GM12878 (cell line): ENCODE measurements around the gene VAX1. TPM values are rescaled to one million over a fixed set of nuclear protein-coding genes. Genes with fewer than 3 reads are reported as not detected.

Experiments
- ATAC-seq: fragments of 200-7000 bp; cut with Tn5 transposase; 3 replicates; pipeline ENCODE4 v1.9.1; 2020; ENCODE audit warnings: mild to moderate bottlenecking, moderate library complexity
- BruUV-seq: library from RNA; stranded (reverse); fragments of 400-500 nt; replicated peaks from 2 replicates; lab custom pipeline; 2021; lab: Mats Ljungman, UMichigan
- CTCF ChIA-PET: fragments of 300-600 bp; sonication (Branson Sonifier 250); formaldehyde crosslinking; extraction: SDS; loops from one replicate; lab custom pipeline; 2021; ENCODE audit warnings: inconsistent platforms; lab: Yijun Ruan, JAX
- POLR2A ChIA-PET: fragments of 350-600 bp; formaldehyde crosslinking; extraction: SDS; loops from one replicate; lab custom pipeline; 2021; ENCODE audit warnings: inconsistent platforms; lab: Charles Lee
- RAD21 ChIA-PET: fragments of 300-600 bp; sonication (Branson Sonifier 250); formaldehyde crosslinking; loops from one replicate; lab custom pipeline; 2023; ENCODE audit warnings: antibody characterized with exemption; ENCODE audit not compliant: unreplicated experiment; lab: Charles Lee
- SMC1A ChIA-PET: fragments of 300-600 bp; sonication (Branson Sonifier 250); formaldehyde crosslinking; loops from one replicate; lab custom pipeline; 2023; ENCODE audit not compliant: unreplicated experiment, uncharacterized antibody; lab: Charles Lee
- DNase-seq: peaks from one replicate; pipeline ENCODE4 v3.0.0-alpha.2; 2011; ENCODE audit warnings: low read depth, low spot score
- FAIRE-seq: peaks from 3 replicates; lab custom pipeline; 2011; peaks lifted over from hg19 to GRCh38; lab: Jason Lieb, UNC
- H2AFZ ChIP-seq: 2 replicates; pipeline ENCODE4 v1.6.0; 2011; ENCODE audit warnings: low read depth, low read length, control low read depth; ENCODE audit not compliant: control insufficient read depth
- H3K27ac ChIP-seq: 2 replicates; pipeline ENCODE4 v1.5.1; 2011; ENCODE audit warnings: control low read depth; ENCODE audit not compliant: control insufficient read depth, insufficient read depth
- H3K27me3 ChIP-seq, 2 experiments: replicated peaks in 1 of 2; 2 replicates each; pipeline versions ENCODE4 v1.6.0 to v1.6.1; 2011; ENCODE audit warnings: low read length in 1 of 2; ENCODE audit not compliant: control insufficient read depth in 2 of 2, insufficient read depth in 2 of 2
- H3K36me3 ChIP-seq, 2 experiments: 2 replicates each; pipeline ENCODE4 v1.5.1; 2011; ENCODE audit warnings: low read length in 1 of 2; ENCODE audit not compliant: control insufficient read depth in 2 of 2, insufficient read depth in 2 of 2
- H3K4me1 ChIP-seq: 2 replicates; pipeline ENCODE4 v1.6.1; 2011; ENCODE audit warnings: mild to moderate bottlenecking, low read length, moderate library complexity, mixed read lengths; ENCODE audit not compliant: control insufficient read depth, insufficient read depth
- H3K4me2 ChIP-seq: 2 replicates; pipeline ENCODE4 v1.6.0; 2011; ENCODE audit warnings: control low read depth; ENCODE audit not compliant: control insufficient read depth, insufficient read depth
- H3K4me3 ChIP-seq: fragments of 200-600 bp; sonication (generic); 2 replicates; pipeline ENCODE4 v1.5.1; 2016
- H3K79me2 ChIP-seq: 2 replicates; pipeline ENCODE4 v1.6.0; 2011; ENCODE audit warnings: low read length; ENCODE audit not compliant: control insufficient read depth, insufficient read depth
- H3K9ac ChIP-seq: 2 replicates; pipeline ENCODE4 v1.8.0; 2011; ENCODE audit warnings: low read length, control low read depth, mixed read lengths; ENCODE audit not compliant: control insufficient read depth, insufficient read depth
- H3K9me3 ChIP-seq: replicated peaks from 3 replicates; pipeline ENCODE4 v1.5.1; 2011; ENCODE audit warnings: mild to moderate bottlenecking, low read length; ENCODE audit not compliant: control insufficient read depth, insufficient read depth
- H4K20me1 ChIP-seq: 2 replicates; pipeline ENCODE4 v1.6.0; 2011; ENCODE audit not compliant: control insufficient read depth, insufficient read depth
- ATF7 ChIP-seq: fragments of 450-650 bp; IDR thresholded peaks from 2 replicates; pipeline ENCODE4 v1.6.1; 2016; ENCODE audit warnings: low read depth, mild to moderate bottlenecking
- BCL11A ChIP-seq: IDR thresholded peaks from 2 replicates; pipeline ENCODE4 v1.6.1; 2011; ENCODE audit warnings: low read depth, low read length
- DPF2 ChIP-seq: fragments of 450-650 bp; IDR thresholded peaks from 2 replicates; pipeline ENCODE4 v1.6.1; 2017; ENCODE audit warnings: mild to moderate bottlenecking
- EED ChIP-seq: sonication (generic); IDR thresholded peaks from 2 replicates; pipeline ENCODE4 v1.6.1; 2016; ENCODE audit warnings: antibody characterized with exemption, low read depth
- EP300 ChIP-seq, 2 experiments: fragments of 150-350 bp in 1 of 2; IDR thresholded peaks; 2 replicates each; pipeline ENCODE4 v1.6.1; 2011 to 2012; ENCODE audit warnings: low read depth in 2 of 2, low read length in 2 of 2, borderline replicate concordance in 1 of 2, improper control_type of control experiment in 1 of 2, inconsistent platforms in 1 of 2; ENCODE audit not compliant: control insufficient read depth in 1 of 2
- GABPA ChIP-seq: IDR thresholded peaks from 2 replicates; pipeline ENCODE4 v1.6.1; 2014; ENCODE audit warnings: antibody characterized with exemption, low read depth, mild to moderate bottlenecking, inconsistent platforms
- IKZF1 ChIP-seq: fragments of 450-650 bp; conservative IDR thresholded peaks from 2 replicates; pipeline ENCODE4 v1.6.1; 2017; ENCODE audit warnings: antibody characterized with exemption, mild to moderate bottlenecking
- KAT2A ChIP-seq: conservative IDR thresholded peaks from 2 replicates; pipeline ENCODE4 v1.6.1; 2011; ENCODE audit warnings: low read depth, low read length; ENCODE audit not compliant: control insufficient read depth
- KLF5 ChIP-seq: fragments of 450-650 bp; IDR thresholded peaks from 2 replicates; pipeline ENCODE4 v1.6.1; 2014; ENCODE audit warnings: mild to moderate bottlenecking; ENCODE audit not compliant: partially characterized antibody
- TARDBP ChIP-seq: IDR thresholded peaks from 2 replicates; pipeline ENCODE4 v1.6.1; 2016; ENCODE audit warnings: borderline replicate concordance
- TCF7 ChIP-seq: IDR thresholded peaks from 2 replicates; pipeline ENCODE4 v1.6.1; 2014; ENCODE audit warnings: antibody characterized with exemption, borderline replicate concordance
- ZNF207 ChIP-seq: fragments of 450-650 bp; IDR thresholded peaks from 2 replicates; pipeline ENCODE4 v1.6.1; 2014; ENCODE audit warnings: antibody characterized with exemption, mild to moderate bottlenecking, borderline replicate concordance
- WGBS: methylation state at CpG from one replicate; pipeline ENCODE4 v1.1.6; 2016; ENCODE audit warnings: low lambda C conversion rate; ENCODE audit not compliant: insufficient replicate concordance, insufficient coverage; ENCODE audit errors: missing lambda C conversion rate; 5-methylcytosine and 5-hydroxymethylcytosine counted together
- in situ Hi-C: fragments of 300-500 bp; cut with MboI; formaldehyde crosslinking; loops from 9 replicates; pipeline ENCODE4 v1.14.3; 2018; ENCODE audit warnings: mixed read lengths
- intact Hi-C: fragments of 100-400 bp; cut with micrococcal nuclease; formaldehyde crosslinking; loops from one replicate; pipeline ENCODE4 v1.14.2; 2022; ENCODE audit not compliant: unreplicated experiment
- polyA plus RNA-seq, 11 experiments: library from polyadenylated mRNA; depleted of rRNA in 4 of 11; unstranded in 6 of 11; stranded (reverse) in 5 of 11; fragments of >200 nt; fragmentation: Nextera tagmentation in 4 of 11; fragmentation: Illumina TruSeq in 1 of 11; extraction: Ambion mirVana in 4 of 11; extraction: Trizol in 1 of 11; gene quantifications; 1 replicate in 1 of 11; 2 replicates in 10 of 11; pipeline versions ENCODE4 v1.2.1 to v1.2.3, GENCODE V29; 2011 to 2016; ENCODE audit warnings: inconsistent platforms in 2 of 11, missing spikeins in 2 of 11, low read depth in 1 of 11
- total RNA-seq, 4 experiments: library from RNA; depleted of rRNA in 3 of 4; stranded (reverse); fragments of >200 nt in 3 of 4; fragmentation: Illumina TruSeq in 1 of 4; extraction: Trizol in 1 of 4; gene quantifications; 2 replicates each; pipeline versions ENCODE4 v1.2.1 to v1.2.3, GENCODE V29; 2013 to 2021
- TF ChIP-seq, protein P1 (sequence below): IDR thresholded peaks from 2 replicates; pipeline ENCODE4 v1.6.1; 2011; ENCODE audit warnings: low read depth, low read length, improper control_type of control experiment, borderline replicate concordance

The VAX1 gene
- total and polyA plus RNA-seq, 10 of the 15 experiments (the other 5 are each of a cell fraction or from before 2014, with no cell fraction given): not detected

DNA sequence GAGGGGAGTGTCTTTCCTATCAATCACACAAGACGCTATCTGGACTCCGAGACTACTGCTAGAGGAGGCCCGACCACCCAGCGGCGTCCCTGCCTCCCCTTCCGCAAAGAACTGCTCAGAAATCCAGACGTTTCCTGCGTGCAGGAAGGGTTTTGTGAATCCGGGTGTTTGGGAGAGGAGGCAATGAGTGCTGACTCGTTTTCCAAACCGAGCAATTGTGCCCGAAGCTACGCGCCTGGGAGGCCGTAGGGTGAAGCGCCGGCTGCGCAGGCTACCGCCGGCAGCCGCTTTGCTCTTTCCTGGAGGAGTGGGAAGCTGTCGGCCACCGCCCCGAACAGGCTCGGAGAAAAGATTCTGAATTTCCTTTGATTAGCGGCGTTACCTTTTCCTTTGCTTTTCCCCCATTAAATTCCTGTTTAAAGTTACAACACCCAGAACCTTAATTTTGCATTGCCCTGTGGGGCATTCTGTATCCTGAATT lies 5.3 kb downstream of the VAX1 start:
- ChIA-PET CTCF (no interaction called here), SMC1A (no interaction called here), POLR2A (no interaction called here), RAD21 (no interaction called here)
- Histone ChIP-seq H3K27ac (no peak overlapping the region), H3K4me3 (no peak overlapping the region), H3K9ac (no peak overlapping the region), H3K36me3 (no peaks in the 10 kb centered on the region), H3K9me3 (no peaks in the 10 kb centered on the region; the same call in 2 of the 3 replicates), H2AFZ (no peak overlapping the region), H3K4me2 (no peak overlapping the region), H3K79me2 (no peaks in the 10 kb centered on the region), H4K20me1 (no peaks in the 10 kb centered on the region), H3K27me3 (peaks cover 14 to 22% of the 10 kb centered on the region in 2 experiments), H3K4me1 (no peaks in the 10 kb centered on the region)
- intact Hi-C loops: no loop called here
- no peak for FAIRE-seq
- 53% methylated on average over 27 of the region's 27 CpGs for WGBS
- BruUV-seq: no TSS peak
- TF ChIP-seq EP300 (IDR thresholded peaks at IDR 0.05; ENCODE audit: borderline replicate concordance in 1 of 2, control insufficient read depth in 1 of 2, low read depth in 2 of 2, low read length in 2 of 2) (no peak), TARDBP (no peak), GABPA (no peak), KLF5 (no peak), BCL11A (no peak), EED (no peak), ZNF207 (no peak), TCF7 (no peak), KAT2A (no peak), ATF7 (no peak), IKZF1 (no peak), DPF2 (no peak)
- TF ChIP-seq, protein P1, sequence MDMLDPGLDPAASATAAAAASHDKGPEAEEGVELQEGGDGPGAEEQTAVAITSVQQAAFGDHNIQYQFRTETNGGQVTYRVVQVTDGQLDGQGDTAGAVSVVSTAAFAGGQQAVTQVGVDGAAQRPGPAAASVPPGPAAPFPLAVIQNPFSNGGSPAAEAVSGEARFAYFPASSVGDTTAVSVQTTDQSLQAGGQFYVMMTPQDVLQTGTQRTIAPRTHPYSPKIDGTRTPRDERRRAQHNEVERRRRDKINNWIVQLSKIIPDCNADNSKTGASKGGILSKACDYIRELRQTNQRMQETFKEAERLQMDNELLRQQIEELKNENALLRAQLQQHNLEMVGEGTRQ: no peak
- no peak for ATAC-seq
- in situ Hi-C loops: no loop called here
- DNase-seq: no peak
